ENCODE measurements around the gene USE1. TPM values are rescaled to one million over a fixed set of nuclear protein-coding genes. Genes with fewer than 3 reads are reported as not detected.
"Not testable (repeated sequence)": the region's sequence is repeated elsewhere in the genome, so short reads cannot be mapped to it uniquely, and the experiment has no call there.

Gene USE1
- total RNA-seq, 3 donors from 2014 or later = 15.5 to 29.0 (median 27.5) TPM

- Histone ChIP-seq H3K4me3 (no peak overlapping the region), H3K36me3 (no peaks in the 10 kb centered on the region), H3K27ac (no peak overlapping the region), H3K4me1 (no peaks in the 10 kb centered on the region), H3K27me3 (no peaks in the 10 kb centered on the region), H3K9me3 (no peaks in the 10 kb centered on the region)
- intact Hi-C loops (cut with DNase I; ENCODE audit: low total_unique reads) = no loop called here
- DNase-seq (ENCODE audit: low spot score in 2 of 2) = no peak
- TF ChIP-seq CTCF (IDR thresholded peaks at IDR 0.05) (no peak), POLR2A (IDR thresholded peaks at IDR 0.05) (no peak), POLR2AphosphoS5 (IDR thresholded peaks at IDR 0.05) (no peak)
Observed at GRCh38 chr19:17185590-17185989, 29.6 kb upstream of the USE1 start.

GRCh38 chr19:17191736-17192135 lies 23.4 kb upstream of the USE1 start:
- H3K4me1 ChIP-seq; DNase-seq (ENCODE audit: low spot score in 2 of 2); H3K27ac ChIP-seq; H3K27me3 ChIP-seq; H3K9me3 ChIP-seq; intact Hi-C loops (cut with DNase I; ENCODE audit: low total_unique reads); H3K4me3 ChIP-seq: not testable (repeated sequence)
- H3K36me3 ChIP-seq = peaks cover 20% of the 10 kb centered on the region

GRCh38 chr19:17192751-17193150 lies 22.4 kb upstream of the USE1 start:
- Histone ChIP-seq H3K27me3 (no peaks in the 10 kb centered on the region), H3K27ac (no peak overlapping the region), H3K36me3 (peaks cover 20% of the 10 kb centered on the region), H3K4me1 (no peaks in the 10 kb centered on the region), H3K4me3 (no peak overlapping the region), H3K9me3 (no peaks in the 10 kb centered on the region)
- intact Hi-C loops (cut with DNase I; ENCODE audit: low total_unique reads) = no loop called here
- no peak for DNase-seq (ENCODE audit: low spot score in 2 of 2)
- TF ChIP-seq POLR2A (IDR thresholded peaks at IDR 0.05) = no peak
- no peak for TF ChIP-seq POLR2AphosphoS5 (IDR thresholded peaks at IDR 0.05)
- TF ChIP-seq CTCF (IDR thresholded peaks at IDR 0.05) = no peak

- DNase-seq (ENCODE audit: low spot score in 2 of 2) = no peak
- no peaks in the 10 kb centered on the region for H3K9me3 ChIP-seq
- H3K4me1 ChIP-seq = no peaks in the 10 kb centered on the region
- H3K27me3 ChIP-seq = no peaks in the 10 kb centered on the region
- no peak overlapping the region for H3K4me3 ChIP-seq
- intact Hi-C loops (cut with DNase I; ENCODE audit: low total_unique reads) = no loop called here
- no peak overlapping the region for H3K27ac ChIP-seq
- TF ChIP-seq POLR2A (IDR thresholded peaks at IDR 0.05) = no peak
- no peak for TF ChIP-seq POLR2AphosphoS5 (IDR thresholded peaks at IDR 0.05)
- TF ChIP-seq CTCF (IDR thresholded peaks at IDR 0.05) = no peak
- peaks cover 20% of the 10 kb centered on the region for H3K36me3 ChIP-seq
Observed at GRCh38 chr19:17194608-17195007, 20.5 kb upstream of the USE1 start.

GRCh38 chr19:17195106-17195505 lies 20.1 kb upstream of the USE1 start:
- DNase-seq (ENCODE audit: low spot score in 2 of 2) = no peak
- no peak overlapping the region for H3K27ac ChIP-seq
- H3K4me3 ChIP-seq = no peak overlapping the region
- peaks cover 20% of the 10 kb centered on the region for H3K36me3 ChIP-seq
- no peaks in the 10 kb centered on the region for H3K9me3 ChIP-seq
- H3K4me1 ChIP-seq = no peaks in the 10 kb centered on the region
- TF ChIP-seq POLR2A (IDR thresholded peaks at IDR 0.05) (no peak), CTCF (IDR thresholded peaks at IDR 0.05) (no peak), POLR2AphosphoS5 (IDR thresholded peaks at IDR 0.05) (no peak)
- no peaks in the 10 kb centered on the region for H3K27me3 ChIP-seq
- intact Hi-C loops (cut with DNase I; ENCODE audit: low total_unique reads) = no loop called here

GRCh38 chr19:17196610-17197009 lies 18.5 kb upstream of the USE1 start:
- Histone ChIP-seq H3K27me3 (no peaks in the 10 kb centered on the region), H3K9me3 (no peaks in the 10 kb centered on the region), H3K4me3 (no peak overlapping the region), H3K4me1 (no peaks in the 10 kb centered on the region), H3K36me3 (peaks cover 14% of the 10 kb centered on the region), H3K27ac (no peak overlapping the region)
- intact Hi-C loops (cut with DNase I; ENCODE audit: low total_unique reads) = no loop called here
- DNase-seq (ENCODE audit: low spot score in 2 of 2) = no peak
- TF ChIP-seq CTCF (IDR thresholded peaks at IDR 0.05) (no peak), POLR2A (IDR thresholded peaks at IDR 0.05) (no peak)

Data from breast epithelium (tissue), 4 donors.